GM10266 (cell line): ENCODE data around the gene SNTG2.

Source experiments
- DNase-seq: peaks from one replicate; pipeline ENCODE4 v3.0.0; 2012; ENCODE audit errors: extremely low spot score
- CTCF ChIP-seq: IDR thresholded peaks from 2 replicates; pipeline ENCODE4 v1.5.1; 2012; ENCODE audit warnings: mild to moderate bottlenecking, low read depth; ENCODE audit not compliant: control insufficient read depth, insufficient read depth; ENCODE audit errors: missing control alignments

The SNTG2 gene

GRCh38 chr2:1235806-1236205 is 285.2 kb downstream of the SNTG2 start:
- no peak for TF ChIP-seq CTCF
- no peak for DNase-seq

DNA sequence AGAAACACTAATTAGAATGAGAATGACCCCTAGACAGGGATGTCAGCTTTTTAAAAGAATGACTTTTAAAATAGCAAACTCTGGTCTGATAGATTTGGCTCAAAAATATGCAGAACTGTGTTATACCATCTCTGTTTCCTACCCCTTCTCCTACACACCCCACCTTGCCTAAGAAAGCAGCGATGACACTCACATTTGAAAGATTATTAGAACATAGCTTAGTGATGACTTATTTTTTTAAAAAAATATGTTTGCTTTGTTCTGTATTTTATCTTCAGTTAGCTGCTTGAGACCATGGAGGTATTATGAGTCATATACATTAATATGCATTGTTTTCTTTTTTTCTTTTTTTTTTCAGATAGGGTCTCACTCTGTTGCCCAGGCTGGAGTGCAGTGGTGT is 286.0 kb downstream of the SNTG2 start:
- TF ChIP-seq CTCF: no peak
- no peak for DNase-seq

DNA sequence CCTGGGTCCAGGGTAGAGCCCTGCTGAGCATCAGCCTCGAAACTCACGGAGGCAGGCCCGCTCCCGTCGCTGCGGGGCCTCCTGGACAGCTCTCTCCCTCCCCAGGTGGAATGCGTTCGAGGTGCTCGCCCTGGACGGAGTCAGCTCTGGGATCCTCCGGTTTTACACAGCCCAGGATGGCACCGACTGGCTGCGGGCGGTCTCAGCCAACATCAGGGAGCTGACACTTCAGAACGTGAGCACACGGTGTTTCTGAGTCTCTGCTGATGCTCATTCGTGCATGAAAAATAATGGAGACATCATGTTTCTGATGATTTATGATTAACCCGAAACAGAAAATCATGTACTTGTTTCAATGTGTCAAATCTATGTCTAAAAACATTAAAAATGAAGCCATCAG is 287.1 kb downstream of the SNTG2 start:
- TF ChIP-seq CTCF: no peak
- no peak for DNase-seq

DNA sequence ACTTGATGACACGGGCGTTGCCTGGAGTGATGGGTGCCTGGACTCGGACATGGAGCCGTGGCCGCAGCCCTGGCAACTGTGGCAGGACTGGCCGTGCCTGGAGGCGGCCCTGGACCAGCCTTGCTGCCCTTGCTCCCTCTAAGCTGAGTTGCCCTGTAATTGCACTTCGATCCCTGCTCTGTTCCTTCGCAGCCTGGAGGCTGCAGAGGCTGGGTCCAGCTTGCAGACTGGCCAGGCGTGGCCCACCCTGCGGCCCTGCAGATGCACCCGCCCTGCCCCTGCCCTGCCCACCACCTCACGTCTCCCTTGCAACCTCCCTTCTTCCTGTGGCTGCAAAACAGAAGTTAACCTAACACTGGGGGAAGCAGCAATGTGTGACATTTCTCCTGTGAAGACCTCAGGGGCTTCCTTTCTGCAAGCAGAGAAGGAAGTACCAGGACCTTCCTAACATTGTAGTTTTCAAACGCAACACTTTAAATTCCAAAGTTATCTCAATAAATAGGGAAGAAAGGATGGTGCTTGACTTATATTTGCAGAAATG is 288.0 kb downstream of the SNTG2 start:
- DNase-seq: no peak
- TF ChIP-seq CTCF: no peak

GRCh38 chr2:1245193-1245592 is 294.5 kb downstream of the SNTG2 start:
- no peak for DNase-seq
- no peak for TF ChIP-seq CTCF

DNA sequence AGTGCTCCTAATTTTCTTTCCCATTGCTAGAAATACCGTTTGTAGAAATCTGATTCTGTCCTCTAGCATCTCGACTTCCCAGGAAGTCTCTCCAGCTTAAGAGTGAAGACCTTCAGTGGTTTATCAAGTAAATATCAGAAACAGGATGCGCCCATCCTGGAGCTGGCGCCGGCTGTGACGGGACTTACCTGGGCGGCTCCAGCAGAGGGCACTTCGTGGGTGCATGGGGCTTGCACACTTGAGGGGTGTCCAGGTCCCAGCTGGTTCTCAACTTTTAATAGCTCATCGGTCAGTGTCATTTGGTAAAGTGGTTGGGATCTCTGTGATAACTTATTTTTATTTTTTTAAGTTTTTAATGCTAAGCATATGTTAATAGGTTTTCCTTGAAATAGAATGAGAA is 295.6 kb downstream of the SNTG2 start:
- no peak for TF ChIP-seq CTCF
- no peak for DNase-seq

DNA sequence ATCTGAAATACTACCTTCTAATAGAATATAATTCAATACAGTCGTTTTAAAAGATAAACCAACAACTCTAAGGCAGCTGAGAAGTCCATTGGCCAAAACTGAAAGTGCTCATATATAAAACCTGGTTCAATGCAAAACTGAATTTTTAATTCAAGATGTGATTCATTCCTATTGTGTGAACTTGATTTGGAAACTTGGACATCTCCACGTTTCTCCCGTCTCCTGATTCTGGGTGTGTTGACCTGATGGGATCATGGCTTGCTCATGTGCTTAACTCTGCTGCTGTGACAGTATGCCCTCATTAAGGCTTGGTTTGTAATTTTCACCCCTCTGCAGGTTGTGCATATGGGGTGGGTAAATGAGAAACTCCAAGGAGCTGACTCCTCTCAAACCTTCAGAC is 296.3 kb downstream of the SNTG2 start:
- TF ChIP-seq CTCF: no peak
- DNase-seq: no peak

DNA sequence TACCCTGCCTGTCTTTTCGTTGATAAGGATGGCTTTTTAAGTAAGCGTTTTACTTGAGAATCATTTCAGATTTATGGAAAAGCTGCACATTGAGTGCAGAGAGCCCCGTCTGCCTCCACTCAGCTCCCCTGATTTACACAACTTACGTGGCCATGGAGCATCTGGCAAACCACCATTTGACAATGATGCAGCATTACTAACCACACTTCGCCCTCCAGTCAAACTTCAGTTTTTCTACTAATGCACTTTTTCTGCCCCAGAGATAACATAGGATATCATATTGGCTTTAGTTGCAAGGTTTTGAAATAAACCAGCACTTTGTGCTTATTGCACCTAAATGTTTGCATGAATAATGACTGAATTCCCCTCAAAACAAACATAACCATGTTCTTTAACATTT is 297.5 kb downstream of the SNTG2 start:
- DNase-seq: no peak
- TF ChIP-seq CTCF: no peak
